HepG2 (cell line): Measurements from ENCODE around the gene TOP3B. TPM values are rescaled to one million over a fixed set of nuclear protein-coding genes. Genes with fewer than 3 reads are reported as not detected.

Experiments
- ATAC-seq: fragments of 200-7000 bp; cut with Tn5 transposase; 3 replicates; pipeline ENCODE4 v1.9.1; 2020; ENCODE audit warnings: mild to moderate bottlenecking, moderate library complexity
- BruUV-seq: library from RNA; stranded (reverse); fragments of 400-500 nt; replicated peaks from 2 replicates; lab custom pipeline; 2021; lab: Mats Ljungman, UMichigan
- CTCF ChIA-PET: fragments of 300-600 bp; formaldehyde crosslinking; extraction: SDS; loops from one replicate; lab custom pipeline; 2021; ENCODE audit warnings: low total read pairs, inconsistent platforms, low intra/inter-chr PET ratio; lab: Yijun Ruan, JAX
- POLR2A ChIA-PET: fragments of 350-600 bp; sonication (Branson Sonifier 250); formaldehyde crosslinking; loops from one replicate; lab custom pipeline; 2020; ENCODE audit warnings: antibody characterized with exemption, inconsistent platforms; lab: Yijun Ruan, JAX
- DNase-seq: peaks from one replicate; pipeline ENCODE4 v3.0.0-alpha.2; 2015; ENCODE audit warnings: low spot score
- FAIRE-seq: peaks from 3 replicates; lab custom pipeline; 2011; peaks lifted over from hg19 to GRCh38; lab: Jason Lieb, UNC
- H2AFZ ChIP-seq: one replicate; pipeline ENCODE4 v1.6.1; 2011; ENCODE audit warnings: low read length, inconsistent platforms
- H3K27ac ChIP-seq: fragments of 300-600 bp; 3 replicates; pipeline ENCODE4 v1.8.0; 2011; ENCODE audit warnings: mixed run types, mild to moderate bottlenecking, mixed read lengths, low read length, inconsistent platforms; ENCODE audit not compliant: insufficient read depth; ENCODE audit errors: extremely low read length
- H3K27me3 ChIP-seq, 2 experiments: fragments of 200-600 bp in 1 of 2; 2 replicates in 1 of 2; 3 replicates in 1 of 2; pipeline versions ENCODE4 v1.6.0 to v1.8.0; 2011; ENCODE audit warnings: low read length in 2 of 2, mild to moderate bottlenecking in 2 of 2, moderate library complexity in 2 of 2, inconsistent platforms in 1 of 2; ENCODE audit not compliant: insufficient read depth in 2 of 2, control insufficient read depth in 1 of 2
- H3K36me3 ChIP-seq, 2 experiments: fragments of 200-600 bp in 1 of 2; replicated peaks in 1 of 2; 2 replicates in 1 of 2; 3 replicates in 1 of 2; pipeline versions ENCODE4 v1.5.1 to v1.8.0; 2011; ENCODE audit warnings: low read length in 2 of 2, inconsistent platforms in 1 of 2; ENCODE audit not compliant: insufficient read depth in 2 of 2, control insufficient read depth in 1 of 2
- H3K4me1 ChIP-seq: 2 replicates; pipeline ENCODE4 v1.5.1; 2012; ENCODE audit warnings: low read length, inconsistent platforms; ENCODE audit not compliant: insufficient read depth
- H3K4me2 ChIP-seq: 2 replicates; pipeline ENCODE4 v1.6.0; 2011; ENCODE audit warnings: low read depth, low read length, inconsistent platforms
- H3K4me3 ChIP-seq, 3 experiments: fragments of 200-600 bp in 1 of 3; sonication (generic), shearing (Covaris generic) in 1 of 3; replicated peaks in 1 of 3; 2 replicates each; pipeline ENCODE4 v1.5.1; 2011 to 2016; ENCODE audit warnings: low read length in 3 of 3, inconsistent platforms in 2 of 3, low read depth in 2 of 3, mild to moderate bottlenecking in 2 of 3, control low read depth in 1 of 3, mixed read lengths in 1 of 3; ENCODE audit not compliant: insufficient read depth in 1 of 3
- H3K79me2 ChIP-seq: one replicate; pipeline ENCODE4 v1.6.1; 2011; ENCODE audit warnings: low read length, inconsistent platforms; ENCODE audit not compliant: insufficient read depth
- H3K9ac ChIP-seq: 2 replicates; pipeline ENCODE4 v1.6.0; 2011; ENCODE audit warnings: mild to moderate bottlenecking, low read depth, low read length, inconsistent platforms; ENCODE audit not compliant: insufficient read depth
- H3K9me3 ChIP-seq: 2 replicates; pipeline ENCODE4 v1.5.1; 2012; ENCODE audit warnings: mild to moderate bottlenecking, low read length
- H4K20me1 ChIP-seq: 2 replicates; pipeline ENCODE4 v1.6.0; 2011; ENCODE audit warnings: inconsistent platforms, mild to moderate bottlenecking, low read length, moderate library complexity; ENCODE audit not compliant: insufficient read depth
- PHF21A ChIP-seq: sonication (generic); formaldehyde crosslinking; IDR thresholded peaks from 2 replicates; pipeline ENCODE4 v1.5.0; 2020; ENCODE audit warnings: mild to moderate bottlenecking, missing genetic modification reagents
- RCOR2 ChIP-seq: IDR thresholded peaks from 2 replicates; pipeline ENCODE4 v1.6.1; 2016; ENCODE audit warnings: missing biosample characterization, missing genetic modification reagents
- ZBTB3 ChIP-seq: sonication (generic); formaldehyde crosslinking; IDR thresholded peaks from 2 replicates; pipeline ENCODE4 v1.4.0; 2020; ENCODE audit warnings: low read depth, mild to moderate bottlenecking, moderate library complexity, missing genetic modification reagents, borderline replicate concordance
- ZBTB4 ChIP-seq: sonication (generic); formaldehyde crosslinking; IDR thresholded peaks from 2 replicates; pipeline ENCODE4 v1.4.0; 2020; ENCODE audit warnings: missing genetic modification reagents, mild to moderate bottlenecking, borderline replicate concordance
- ZC3H13 ChIP-seq: sonication (generic); formaldehyde crosslinking; IDR thresholded peaks from 2 replicates; pipeline ENCODE4 v1.8.1; 2023; ENCODE audit warnings: mild to moderate bottlenecking, missing genetic modification reagents, moderate library complexity
- ZNF598 ChIP-seq: sonication (generic); formaldehyde crosslinking; IDR thresholded peaks from 2 replicates; pipeline ENCODE4 v1.5.1; 2020; ENCODE audit warnings: mild to moderate bottlenecking, missing genetic modification reagents, borderline replicate concordance
- WGBS: methylation state at CpG from one replicate; pipeline ENCODE4 v1.1.6; 2017; ENCODE audit warnings: low lambda C conversion rate; 5-methylcytosine and 5-hydroxymethylcytosine counted together
- in situ Hi-C: cut with HindIII; loops from 2 replicates; pipeline ENCODE4 v1.10.0; 2017; ENCODE audit warnings: low pct_unique_long_range_greater_than_20kb; ENCODE audit not compliant: extremely low pct_ligation_motif_present
- intact Hi-C: fragments of 100-400 bp; cut with micrococcal nuclease; formaldehyde crosslinking; loops from one replicate; pipeline ENCODE4 v1.10.0; 2022; ENCODE audit not compliant: unreplicated experiment
- polyA plus RNA-seq, 8 experiments: library from polyadenylated mRNA; depleted of rRNA in 3 of 8; stranded (reverse) in 7 of 8; unstranded in 1 of 8; fragments of >200 nt; fragmentation: Illumina TruSeq in 4 of 8; extraction: Trizol in 4 of 8; gene quantifications; 2 replicates each; pipeline versions ENCODE4 v1.2.1 to v1.2.3, GENCODE V29; 2011 to 2016; ENCODE audit warnings: low read depth in 4 of 8, missing spikeins in 1 of 8, mixed read lengths in 1 of 8; ENCODE audit not compliant: insufficient read depth in 1 of 8
- total RNA-seq, 5 experiments: library from RNA; depleted of rRNA; stranded (reverse); fragments of >200 nt; fragmentation: Illumina TruSeq; extraction: Trizol; gene quantifications; 2 replicates each; pipeline ENCODE4 v1.2.3, GENCODE V29; 2016; ENCODE audit warnings: low read depth in 1 of 5

Gene TOP3B
- total and polyA plus RNA-seq, 2 of the 13 experiments (the other 11 are each of a cell fraction or from before 2014, with no cell fraction given) = 28.5 to 29.7 TPM

DNA sequence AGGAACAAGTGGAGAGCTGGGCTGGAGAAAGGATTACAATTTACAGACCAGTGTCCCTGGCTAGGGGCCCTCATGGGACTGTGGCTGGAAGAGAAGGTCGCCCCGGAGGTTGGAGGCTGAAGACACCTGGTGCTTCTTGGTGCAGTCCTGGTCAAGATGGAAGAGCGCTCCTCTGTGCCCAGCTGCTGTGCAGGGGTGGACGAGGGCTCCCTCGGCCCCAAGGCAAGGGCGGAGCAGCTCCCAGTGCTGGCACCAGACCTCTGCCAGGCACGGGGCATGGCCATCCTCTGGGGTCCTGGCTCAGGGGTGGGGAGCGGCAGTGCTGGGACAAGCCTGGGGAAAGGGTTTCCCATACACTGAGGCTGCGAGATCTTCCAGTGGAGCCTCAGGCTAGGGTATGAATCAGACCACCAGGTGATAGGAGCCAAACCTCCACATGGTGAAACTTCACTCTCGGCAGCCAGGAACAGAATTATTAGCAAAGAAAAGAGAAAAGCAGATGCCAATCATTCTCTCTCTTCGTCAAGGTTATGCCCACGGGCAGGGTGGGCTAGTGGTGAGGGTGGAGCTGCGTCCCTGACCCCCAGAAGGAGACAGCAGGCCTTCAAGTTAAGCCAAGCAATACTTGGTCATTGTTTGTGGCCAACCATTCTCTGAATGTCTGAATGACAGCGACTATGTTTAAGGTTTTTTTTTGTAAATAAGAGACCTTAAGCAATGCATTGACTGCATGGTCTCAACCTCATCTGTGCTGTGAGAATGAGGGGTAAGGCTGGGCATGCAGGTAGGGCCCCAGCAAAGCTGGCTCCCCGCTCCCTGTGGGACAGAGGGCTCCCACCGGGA lies 62.0 kb downstream of the TOP3B start:
- WGBS = 89% methylated on average over 14 of the region's 16 CpGs
- no TSS peak for BruUV-seq
- DNase-seq (no peak), ATAC-seq (no peak), FAIRE-seq (no peak)
- Histone ChIP-seq H3K79me2 (no peaks in the 10 kb centered on the region), H4K20me1 (no peaks in the 10 kb centered on the region), H3K27me3 (no peaks in the 10 kb centered on the region), H2AFZ (no peak overlapping the region), H3K9ac (no peak overlapping the region), H3K9me3 (no peaks in the 10 kb centered on the region), H3K4me3 (no peak overlapping the region), H3K36me3 (peaks cover 0 to 6% of the 10 kb centered on the region in 2 experiments; a peak in 1 of 5 replicates), H3K4me1 (peaks cover 14% of the 10 kb centered on the region), H3K27ac (no peak overlapping the region), H3K4me2 (no peak overlapping the region)
- POLR2A ChIA-PET = no interaction called here
- in situ Hi-C loops = no loop called here
- no peak for TF ChIP-seq PHF21A (CRISPR knock-in tag)
- TF ChIP-seq RCOR2 (CRISPR knock-in tag) = no peak
- TF ChIP-seq ZC3H13 = no peak
- no peak for TF ChIP-seq ZBTB3 (CRISPR knock-in tag)
- TF ChIP-seq ZNF598 (CRISPR knock-in tag) = no peak
- no peak for TF ChIP-seq ZBTB4 (CRISPR knock-in tag)
- CTCF ChIA-PET = no interaction called here
- intact Hi-C loops = no loop called here
